NB4 (cell line): ENCODE results near the gene TXNDC9.

Source experiments
- CTCF ChIP-seq: IDR thresholded peaks from one replicate; pipeline ENCODE4 v1.5.1; 2012; ENCODE audit warnings: low read depth, low read length
- POLR2A ChIP-seq: IDR thresholded peaks from 2 replicates; pipeline ENCODE4 v1.6.1; 2011; ENCODE audit warnings: mild to moderate bottlenecking; ENCODE audit not compliant: insufficient read length; ENCODE audit errors: extremely low read depth

DNA sequence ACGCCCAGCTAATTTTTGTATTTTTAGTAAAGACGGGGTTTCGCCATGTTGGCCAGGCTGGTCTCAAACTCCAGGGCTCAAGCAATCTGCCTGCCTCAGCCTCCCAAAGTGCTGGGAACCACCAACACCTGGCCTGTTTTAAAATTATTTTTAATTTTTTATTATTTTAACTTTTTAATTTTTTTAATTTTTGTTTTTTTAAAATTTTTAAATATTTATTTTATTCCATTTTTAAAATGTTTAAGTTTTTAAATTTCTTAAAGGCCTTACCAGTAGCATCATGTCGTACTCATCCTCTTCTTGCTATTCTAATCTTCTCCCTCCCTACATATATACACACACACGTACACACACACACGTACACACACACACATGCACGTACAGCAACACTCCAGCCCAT lies 36.6 kb downstream of the TXNDC9 start:
- TF ChIP-seq CTCF (no peak), POLR2A (no peak)
